Forelimb muscle (tissue), 1 donor: Measurements from ENCODE around the gene CCDC68. TPM values are rescaled to one million over a fixed set of nuclear protein-coding genes. Genes with fewer than 3 reads are reported as not detected.

Experiments used
- DNase-seq: peaks from one replicate; pipeline ENCODE4 v3.0.0-alpha.2; 2013; ENCODE audit warnings: low read depth
- polyA plus RNA-seq: library from polyadenylated mRNA; unstranded; fragments of 120-200 nt; gene quantifications from one replicate; pipeline ENCODE4 v1.2.1, GENCODE V29; 2013; ENCODE audit not compliant: insufficient read length

The CCDC68 gene
- polyA plus RNA-seq, 1 donor: 0.39 TPM

DNA sequence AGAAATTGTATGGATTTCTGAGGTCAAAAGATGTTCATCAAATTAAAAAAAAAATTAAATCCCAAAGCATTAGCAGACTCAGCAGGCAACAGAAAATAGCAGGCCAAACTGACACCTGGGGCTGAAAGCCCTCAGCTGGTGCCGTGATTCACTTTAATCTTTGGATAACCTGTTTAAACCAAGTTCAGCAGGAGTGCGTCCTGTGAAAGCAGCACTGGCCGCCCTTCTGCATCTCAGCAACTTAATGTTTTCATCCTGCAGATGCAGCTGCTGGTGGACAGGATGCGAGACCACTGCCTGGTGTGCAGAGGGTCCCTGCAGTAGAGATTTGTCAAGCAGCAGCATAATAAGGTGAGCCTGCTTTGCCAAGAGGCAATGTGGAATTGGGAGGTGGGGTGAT lies 41.2 kb downstream of the CCDC68 start:
- no peak for DNase-seq

DNA sequence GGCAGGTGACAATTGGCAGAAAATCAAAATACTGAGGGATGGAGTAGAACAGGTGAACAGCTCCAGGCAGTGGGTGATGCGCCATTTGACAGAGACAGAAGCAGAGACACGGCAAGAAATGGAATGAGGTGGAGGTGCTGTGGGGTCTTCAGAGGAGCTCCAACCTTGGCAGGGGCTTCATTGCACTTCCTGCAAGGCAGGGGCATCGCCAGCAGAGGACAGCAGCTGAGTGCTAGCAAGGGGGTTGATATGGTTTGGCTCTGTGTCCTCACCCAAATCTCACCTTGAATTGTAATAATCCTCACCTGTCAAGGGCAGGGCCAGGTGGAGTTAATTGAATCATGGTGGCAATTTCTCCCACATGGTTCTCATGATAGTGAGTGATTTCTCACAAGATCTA lies 42.8 kb downstream of the CCDC68 start:
- no peak for DNase-seq

DNA sequence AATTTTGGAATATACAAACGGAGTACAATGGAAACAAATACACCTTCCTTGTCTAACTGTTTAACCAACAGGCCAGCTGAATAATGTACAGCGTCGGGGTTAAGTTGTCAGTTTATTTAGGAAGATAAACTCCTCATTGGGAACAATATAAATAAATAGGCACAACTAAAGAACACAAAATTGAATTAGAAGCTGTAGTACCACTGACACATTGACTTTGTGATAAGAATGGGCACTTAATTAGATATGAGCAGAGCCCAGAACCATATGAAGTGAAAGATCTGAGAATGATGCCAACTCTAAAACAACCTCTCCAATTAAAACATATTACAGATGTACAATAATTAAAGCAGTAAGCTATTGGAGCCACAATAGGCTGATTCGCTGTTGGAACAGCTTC lies 44.4 kb downstream of the CCDC68 start:
- DNase-seq: no peak

DNA sequence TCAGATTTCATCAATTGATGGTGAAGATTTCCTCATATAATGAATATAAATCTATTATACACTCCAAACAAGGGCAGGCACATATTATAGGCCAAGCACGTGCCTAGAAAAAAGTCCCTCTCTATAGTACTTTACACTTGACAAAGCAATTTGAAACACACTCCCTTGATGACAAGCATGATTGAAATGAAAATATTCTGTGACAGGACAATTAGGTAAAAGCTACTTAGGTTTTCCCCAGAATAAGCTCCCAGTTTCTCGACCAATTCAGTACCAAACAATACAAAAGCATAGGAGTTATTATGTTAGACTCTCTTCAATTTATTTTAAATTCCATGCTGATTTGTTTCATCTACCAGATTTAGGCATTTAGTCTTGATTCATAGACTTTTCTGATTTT lies 47.7 kb downstream of the CCDC68 start:
- no peak for DNase-seq

DNA sequence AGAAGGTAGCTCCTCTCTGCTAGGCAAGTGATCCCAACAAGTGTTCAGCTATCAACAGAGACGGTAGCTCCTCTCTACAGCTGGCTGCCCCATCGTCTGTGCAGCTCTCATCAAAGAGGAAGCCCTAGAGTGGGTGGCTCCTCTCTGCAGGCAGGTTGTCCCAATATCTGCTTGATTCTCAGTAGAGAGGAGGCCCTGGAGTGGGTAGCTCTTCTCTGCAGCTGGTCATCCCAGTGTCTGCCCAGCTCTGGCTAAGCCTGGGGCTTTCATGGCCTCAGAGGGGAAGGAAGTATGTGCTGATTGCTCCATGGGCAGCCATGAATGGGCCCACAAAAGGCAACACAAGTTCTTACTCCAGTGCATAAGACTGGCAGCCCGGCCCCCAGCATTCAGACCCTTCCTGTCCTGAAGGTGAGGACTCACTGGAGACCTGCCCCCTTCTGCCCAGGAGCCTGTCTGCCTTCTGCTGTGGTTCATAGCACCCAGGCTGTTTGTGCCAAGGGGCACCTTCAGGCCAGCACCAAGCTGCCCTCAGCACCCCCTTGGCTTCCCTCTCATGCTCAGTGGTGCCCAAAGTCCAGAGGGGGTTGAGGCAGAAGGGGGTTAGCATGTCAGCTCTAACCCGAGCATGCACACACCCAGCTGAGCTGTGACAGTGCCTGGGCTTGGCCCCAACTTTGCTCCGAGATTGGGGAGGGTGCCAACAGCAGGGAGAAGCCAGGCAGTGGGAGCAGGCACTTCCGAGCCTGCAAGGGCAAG lies 48.9 kb downstream of the CCDC68 start:
- no peak for DNase-seq

DNA sequence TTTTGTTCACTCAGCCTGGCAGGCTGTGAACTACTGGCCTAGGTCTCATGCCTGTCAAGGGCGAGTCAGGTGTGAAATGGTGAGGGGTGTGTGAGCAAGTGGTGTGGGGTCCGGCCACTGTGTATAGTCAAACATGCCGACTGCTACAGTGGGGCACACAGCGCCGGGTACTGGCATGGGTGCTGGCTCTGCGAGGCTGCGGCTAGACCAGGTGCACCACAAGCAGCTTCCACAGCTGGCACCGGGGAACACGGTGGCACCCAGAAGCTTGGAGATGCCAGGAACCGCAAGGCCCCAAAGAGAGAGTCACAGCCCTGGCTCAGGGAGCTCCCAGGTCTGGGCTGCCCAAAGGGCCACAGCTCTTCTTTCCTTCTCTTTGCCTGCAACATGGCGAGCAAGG lies 49.7 kb downstream of the CCDC68 start:
- no peak for DNase-seq

DNA sequence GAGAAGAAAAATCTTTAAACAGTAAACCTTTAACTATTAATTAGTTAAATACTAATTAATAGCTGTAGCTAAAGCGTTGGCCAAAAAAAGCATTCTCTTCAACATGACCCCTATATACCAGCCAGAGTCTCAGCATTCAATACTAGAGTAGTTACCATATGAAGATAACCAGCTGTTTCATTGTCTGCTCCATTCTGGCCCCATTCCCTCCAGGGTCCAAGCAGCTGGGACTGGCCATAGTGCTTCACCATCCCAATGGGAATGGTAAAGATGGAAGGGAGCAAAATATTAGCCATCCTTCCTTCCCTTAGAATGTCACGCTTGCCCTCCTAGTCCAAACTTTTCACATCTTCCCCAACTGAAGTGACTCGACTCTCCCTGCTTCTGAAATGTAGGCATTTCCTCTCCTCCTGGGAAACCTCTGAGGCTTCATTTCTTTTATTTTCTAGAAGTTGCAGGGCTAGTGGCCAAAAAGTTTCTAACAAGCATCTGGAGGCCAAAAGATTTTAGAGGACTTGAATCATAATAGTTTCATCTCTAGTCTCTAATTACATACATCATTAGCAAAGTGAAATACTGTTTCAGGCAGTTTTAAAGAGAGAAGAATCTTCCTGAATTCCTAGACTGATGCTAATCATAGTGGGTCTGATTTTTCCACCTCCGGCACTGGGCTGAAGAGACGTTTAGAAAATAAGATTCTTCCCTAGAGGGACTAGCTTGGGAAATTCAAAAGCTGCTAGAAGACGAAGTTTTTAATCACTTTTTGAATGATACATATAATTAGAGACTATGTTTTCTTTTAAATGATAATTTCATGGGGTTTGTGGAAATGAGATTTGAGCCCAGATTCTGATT lies 52.7 kb downstream of the CCDC68 start:
- DNase-seq: no peak

DNA sequence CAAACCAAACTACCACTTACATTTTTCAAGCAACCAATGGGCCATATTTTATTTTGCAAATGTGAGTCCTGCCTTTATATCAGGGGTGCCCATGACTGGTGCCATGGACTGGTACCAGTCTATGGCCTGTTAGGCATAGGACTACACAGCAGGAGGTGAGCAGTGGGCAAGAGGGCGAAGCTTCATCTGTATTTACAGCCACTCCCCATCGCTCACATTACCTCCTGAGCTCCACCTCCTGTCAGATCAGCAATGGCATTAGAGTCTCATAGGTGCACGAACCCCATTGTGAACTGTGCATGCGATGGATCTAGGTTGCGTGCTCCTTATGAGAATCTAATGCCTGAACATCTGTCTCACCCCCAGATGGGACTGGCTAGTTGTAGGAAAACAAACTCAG lies 53.6 kb downstream of the CCDC68 start:
- DNase-seq: no peak

DNA sequence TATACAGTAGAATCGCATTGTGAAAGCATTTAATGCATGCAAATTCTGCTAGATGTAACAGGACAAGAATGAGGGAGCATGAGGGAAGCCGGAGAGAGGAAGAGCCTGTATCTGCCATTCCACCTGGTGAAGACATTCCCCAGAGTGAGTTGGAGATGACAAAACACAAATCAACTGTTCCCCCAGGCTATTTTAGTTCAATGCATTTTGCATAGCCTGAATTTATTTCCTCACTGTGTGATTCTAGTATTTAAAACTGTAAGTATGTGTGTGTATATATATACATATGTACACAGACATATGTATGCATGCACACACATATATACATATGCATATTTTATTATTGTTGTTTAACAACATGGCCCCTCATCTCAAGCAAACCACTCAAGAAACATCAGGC lies 54.7 kb downstream of the CCDC68 start:
- no peak for DNase-seq

DNA sequence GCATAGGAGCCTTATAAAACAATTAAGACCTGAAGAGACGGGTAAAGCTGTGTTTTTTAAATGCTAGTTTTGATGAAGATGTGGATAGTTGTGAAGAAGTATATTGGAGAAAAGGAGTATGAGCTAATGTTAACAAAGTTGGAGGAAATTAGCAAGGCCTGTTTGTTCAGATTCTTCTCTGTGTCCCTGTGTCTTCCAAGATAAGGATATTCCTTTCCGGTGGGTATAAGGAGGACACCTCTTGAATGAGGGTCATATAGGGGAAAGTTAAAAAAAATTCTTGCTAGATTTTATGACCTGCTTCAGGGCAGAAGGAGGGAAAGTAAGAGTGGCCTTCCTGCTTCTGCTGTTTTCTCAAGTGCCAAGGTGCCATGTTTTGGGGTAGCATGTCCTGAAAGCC lies 59.0 kb downstream of the CCDC68 start:
- DNase-seq: no peak

DNA sequence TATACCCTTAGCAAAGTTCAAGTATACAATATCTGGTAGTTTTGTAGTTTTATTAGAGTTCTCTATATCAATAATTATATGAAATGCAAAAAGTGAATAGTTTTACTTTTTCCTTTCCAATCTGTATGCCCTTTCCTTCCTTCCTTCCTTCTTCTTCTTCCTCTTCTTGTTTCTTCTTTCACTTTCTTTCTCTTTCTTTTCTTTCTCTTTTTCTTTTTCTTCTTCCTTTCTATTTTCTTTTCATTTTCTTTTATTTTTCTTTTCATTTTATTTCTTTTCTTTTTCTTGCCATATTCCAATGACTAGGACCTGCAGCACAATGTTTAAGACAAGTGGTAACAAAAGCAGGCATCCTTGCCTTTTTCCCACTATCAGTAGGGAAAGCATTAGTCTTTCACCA lies 59.8 kb downstream of the CCDC68 start:
- DNase-seq: no peak

DNA sequence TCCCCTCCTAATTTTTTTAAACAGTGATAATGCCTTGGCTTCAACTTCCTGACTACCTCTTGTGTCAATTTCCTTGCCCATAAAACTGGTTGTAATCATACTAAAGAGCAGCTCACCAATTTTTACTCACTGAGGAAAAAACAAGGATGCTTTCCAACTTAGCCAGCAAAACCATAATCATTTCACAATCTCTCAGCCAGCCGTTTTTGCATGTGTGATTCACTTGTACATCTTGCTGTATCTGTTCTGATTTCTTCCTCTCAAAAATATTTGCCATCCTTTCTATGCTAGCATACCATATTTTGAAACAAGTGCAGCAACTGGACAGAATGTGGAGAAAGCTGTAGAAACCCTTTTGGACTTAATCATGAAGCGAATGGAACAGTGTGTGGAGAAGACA lies 70.3 kb downstream of the CCDC68 start:
- no peak for DNase-seq

DNA sequence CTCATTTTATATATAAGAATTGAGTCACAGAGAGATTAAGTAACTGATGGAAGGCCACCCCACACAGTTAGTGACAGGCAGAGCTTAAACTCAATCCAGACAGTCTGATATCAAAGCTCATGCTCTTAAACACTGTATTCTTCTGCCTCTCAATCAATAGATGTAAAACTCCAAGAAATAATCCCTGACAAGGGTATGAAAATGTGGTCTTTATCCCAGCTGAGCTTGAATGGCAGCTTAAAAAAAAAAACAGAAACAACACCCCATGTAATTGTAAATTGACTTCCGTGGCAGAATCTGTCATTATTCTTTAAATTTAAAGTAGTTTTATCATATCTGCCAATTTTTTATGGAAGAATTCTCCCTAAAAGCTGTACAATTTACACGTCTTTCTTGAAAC lies 70.9 kb downstream of the CCDC68 start:
- no peak for DNase-seq

DNA sequence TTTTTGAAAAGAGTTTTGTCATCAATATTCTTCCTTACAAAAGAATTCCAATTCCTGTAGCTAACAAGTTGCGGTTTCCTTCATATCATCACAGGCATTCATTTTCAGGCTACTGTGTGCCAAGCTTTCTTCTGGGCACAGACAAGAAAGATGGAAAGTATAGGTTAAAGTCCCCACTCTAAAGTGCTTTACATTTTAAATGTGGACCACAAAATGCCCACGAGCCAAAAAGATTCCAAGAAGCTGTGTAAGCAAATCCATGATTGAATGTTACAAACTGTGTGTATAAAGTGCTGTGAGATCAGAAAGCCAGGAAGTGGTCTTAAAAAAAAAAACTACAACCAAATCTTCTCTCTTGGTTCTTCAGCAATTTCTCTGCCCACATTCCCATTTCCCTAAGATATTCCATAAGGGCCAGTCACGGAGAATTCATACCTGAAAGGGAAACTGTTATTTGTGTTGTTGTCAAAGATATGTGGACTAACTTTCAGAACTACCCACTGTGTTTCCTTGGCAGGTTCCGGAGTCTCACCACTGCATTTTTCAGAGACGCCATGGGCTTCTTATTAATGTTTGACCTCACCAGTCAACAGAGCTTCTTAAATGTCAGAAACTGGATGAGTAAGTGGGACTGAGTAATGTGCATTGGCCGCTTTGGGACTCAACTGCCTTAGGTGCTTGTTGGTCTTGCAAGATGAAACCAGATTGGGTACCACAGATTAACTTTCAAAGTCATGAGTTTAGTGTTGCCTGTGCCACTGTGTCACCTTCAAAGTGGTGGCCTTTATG lies 75.3 kb downstream of the CCDC68 start:
- DNase-seq: no peak

DNA sequence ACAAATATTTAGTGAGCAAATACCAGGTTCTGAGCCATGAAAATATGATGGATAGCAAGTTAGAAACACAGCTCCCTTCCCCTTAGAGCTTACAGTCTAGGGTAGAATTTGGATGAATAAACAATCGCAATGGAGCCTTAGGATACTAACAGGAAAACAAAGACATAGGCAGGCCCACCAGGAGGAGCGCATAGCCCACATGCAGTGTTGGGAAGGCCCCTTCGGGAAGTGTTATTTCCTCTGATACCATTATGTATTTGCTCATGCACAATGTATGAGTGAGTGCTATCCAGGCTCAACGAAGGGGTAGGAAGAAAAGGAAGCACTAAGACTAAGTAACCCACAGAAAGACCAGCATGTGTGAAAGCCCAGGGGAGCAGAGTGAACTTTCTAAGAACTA lies 76.9 kb downstream of the CCDC68 start:
- no peak for DNase-seq

DNA sequence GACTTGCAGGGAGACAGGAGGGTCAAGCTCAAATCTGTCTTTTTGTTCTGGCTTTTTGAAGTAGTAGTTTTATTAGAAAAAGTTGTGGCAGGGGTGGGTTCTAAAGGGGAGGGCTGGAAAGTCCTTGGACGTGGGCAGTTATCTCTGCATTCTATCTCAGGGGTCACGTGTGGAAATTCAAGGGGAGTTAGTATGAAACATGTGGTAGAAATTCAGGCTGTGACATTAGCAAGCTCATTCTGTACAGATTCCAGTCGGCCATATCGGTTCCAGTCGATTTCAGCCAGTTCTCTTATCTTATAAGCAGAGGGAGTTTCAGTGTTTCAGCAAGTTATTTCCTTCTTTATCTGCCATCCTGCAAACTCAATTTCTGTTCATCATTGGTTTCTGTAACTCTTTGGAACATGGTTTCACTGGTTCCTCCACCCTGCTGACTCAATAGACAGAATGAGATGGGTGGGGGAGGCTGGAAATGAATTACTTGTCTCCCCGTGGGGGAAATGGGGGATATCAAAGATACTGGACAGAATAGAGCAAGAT lies 78.0 kb downstream of the CCDC68 start:
- no peak for DNase-seq

DNA sequence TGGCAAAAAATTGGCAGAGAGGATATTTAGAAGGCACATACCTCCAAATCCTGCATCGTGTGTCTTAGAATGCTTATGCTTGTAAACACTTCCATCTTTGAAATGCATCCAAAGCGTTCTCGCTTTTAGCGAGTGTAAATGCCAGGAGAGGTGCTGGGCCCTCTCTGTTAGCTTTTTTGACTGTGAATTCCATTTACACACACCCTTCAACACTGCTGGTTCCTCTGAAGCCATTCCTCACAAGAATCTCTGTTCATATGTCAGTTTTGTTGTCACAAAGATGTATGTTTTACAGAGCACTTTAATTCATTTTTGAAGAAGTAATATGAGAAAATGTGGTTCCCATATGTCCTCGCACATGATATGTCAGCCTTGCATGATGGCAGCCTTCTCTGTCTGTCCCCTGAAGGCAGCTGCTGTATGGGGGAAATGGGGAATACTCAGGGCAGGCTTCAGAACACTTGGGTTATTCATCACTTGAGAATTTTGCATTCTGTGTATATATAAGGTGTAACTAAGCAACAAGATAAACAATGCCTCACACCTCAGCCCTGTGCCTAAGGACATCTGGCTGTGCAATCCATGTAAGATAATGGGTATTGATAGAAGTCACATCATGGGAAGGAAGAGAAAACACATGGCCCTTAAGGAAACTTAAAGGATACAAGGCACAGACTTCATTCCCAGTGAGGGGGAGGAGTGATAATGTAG lies 78.7 kb downstream of the CCDC68 start:
- no peak for DNase-seq

DNA sequence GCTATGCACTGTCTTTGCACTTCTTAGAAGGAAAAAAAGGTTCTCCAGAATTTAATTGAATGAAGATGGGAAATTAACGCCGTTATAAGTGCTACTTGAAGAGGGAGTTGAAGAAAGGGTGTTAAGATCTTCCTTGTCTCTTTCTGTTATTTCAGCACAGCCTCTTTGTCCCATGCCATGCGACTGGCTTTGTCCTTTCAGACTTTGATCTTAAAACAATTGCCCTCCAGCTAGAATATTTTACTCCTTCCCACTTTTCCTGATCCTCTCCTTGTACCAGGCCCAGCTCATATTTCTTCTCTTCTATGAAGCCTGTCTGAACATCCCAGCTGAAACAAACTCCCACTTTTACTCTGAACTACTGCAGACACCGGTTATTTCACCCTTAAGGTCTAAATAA lies 79.6 kb downstream of the CCDC68 start:
- no peak for DNase-seq

DNA sequence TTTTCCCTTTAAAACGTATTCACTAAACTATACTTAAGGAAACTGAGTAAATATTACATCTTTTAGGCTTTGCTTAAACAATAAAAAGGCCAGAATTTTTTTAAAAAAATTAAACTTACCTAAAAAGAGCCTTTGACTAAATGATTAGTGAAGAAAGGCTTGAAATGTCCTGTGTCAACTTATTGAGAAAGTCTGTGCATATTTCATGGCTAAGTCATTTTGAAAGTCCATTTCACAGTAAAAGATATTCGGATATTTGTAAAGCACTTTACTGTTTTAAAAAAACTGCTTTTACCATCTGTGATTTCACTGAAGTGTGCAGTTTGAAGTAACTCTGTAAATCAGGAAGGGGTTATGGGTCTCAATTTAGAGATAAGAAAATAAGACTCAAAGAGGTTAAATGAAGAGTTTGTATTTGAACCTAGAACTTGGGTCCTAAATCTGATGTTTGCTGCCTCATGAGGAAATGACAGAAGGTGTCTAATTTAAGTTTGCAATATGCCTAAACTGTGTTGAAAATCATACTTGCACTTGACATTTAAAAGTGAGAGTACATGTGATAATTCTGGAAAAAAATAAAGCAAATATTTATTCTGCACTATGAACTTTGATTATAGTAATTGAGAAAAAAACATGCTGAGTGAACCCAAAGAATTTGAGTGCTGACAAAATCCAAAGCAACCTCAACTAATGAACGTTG lies 80.5 kb downstream of the CCDC68 start:
- DNase-seq: no peak

DNA sequence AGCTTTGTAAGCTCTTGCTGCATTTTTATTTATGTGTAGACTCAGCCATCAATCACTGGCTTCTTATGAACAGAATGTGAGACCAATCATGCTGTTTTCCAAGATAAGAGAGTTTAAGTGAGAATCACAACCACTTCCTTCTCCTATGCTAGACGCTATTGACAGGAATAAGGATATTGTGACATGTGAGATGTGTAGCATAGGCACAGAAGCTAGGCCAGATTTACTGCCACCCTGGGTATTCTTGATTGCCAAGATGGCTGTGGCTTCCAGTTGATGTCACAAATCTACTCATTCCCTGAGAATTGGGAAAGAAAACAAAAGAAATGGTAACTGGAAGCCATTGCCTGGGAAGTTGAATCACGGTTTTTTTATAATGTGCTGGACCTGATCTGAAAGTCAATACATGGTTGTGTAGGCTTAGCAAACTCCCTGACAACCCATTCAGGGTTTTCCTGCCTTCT lies 81.1 kb downstream of the CCDC68 start:
- no peak for DNase-seq

DNA sequence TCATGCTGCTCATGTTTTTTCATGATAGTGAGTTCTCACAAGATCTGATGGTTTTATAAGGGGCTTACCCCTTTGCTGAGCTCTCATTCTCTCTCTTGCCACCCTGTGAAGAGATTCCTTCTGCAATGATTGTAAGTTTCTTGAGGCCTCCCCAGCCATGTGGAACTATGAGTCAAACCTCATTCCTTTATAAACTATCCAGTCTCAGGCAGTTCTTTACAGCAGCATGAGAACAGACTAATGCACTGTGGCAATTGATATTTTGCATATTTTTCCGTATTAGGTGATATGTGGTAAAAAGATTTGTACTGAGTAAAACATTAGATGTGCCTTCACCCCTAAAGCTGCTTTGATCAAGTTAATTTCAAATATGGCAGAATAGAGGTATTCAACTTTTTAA lies 82.2 kb downstream of the CCDC68 start:
- no peak for DNase-seq
